Esophagus muscularis mucosa (tissue), 3 donors: ENCODE data around the gene PLEKHG3.

Experiments
- CTCF ChIP-seq, 3 experiments: fragments of 200-600 bp in 2 of 3; fragments of 450-650 bp in 1 of 3; sonication (generic) in 2 of 3; IDR thresholded peaks; one replicate each; pipeline ENCODE4 v1.5.1; 2017 to 2019; ENCODE audit warnings: antibody characterized with exemption in 3 of 3, mild to moderate bottlenecking in 2 of 3, moderate library complexity in 1 of 3
- POLR2A ChIP-seq: fragments of 450-650 bp; IDR thresholded peaks from one replicate; pipeline ENCODE4 v1.6.1; 2017; ENCODE audit warnings: antibody characterized with exemption, moderate library complexity, mild to moderate bottlenecking, low read depth

GRCh38 chr14:64738281-64738804, 34.1 kb downstream of the PLEKHG3 start:
- TF ChIP-seq POLR2A = no peak
- no peak for TF ChIP-seq CTCF (IDR thresholded peaks at IDR 0.05)
